RWPE1 (cell line): ENCODE results near the gene LIPT2.

ENCODE experiments used
- CTCF ChIA-PET: fragments of 350-600 bp; sonication (Branson Sonifier 250); formaldehyde crosslinking; extraction: SDS; loops from one replicate; lab custom pipeline; 2021; lab: Yijun Ruan, JAX
- POLR2A ChIA-PET: fragments of 400-600 bp; formaldehyde crosslinking; extraction: SDS; loops from one replicate; lab custom pipeline; 2020; ENCODE audit warnings: antibody characterized with exemption; ENCODE audit not compliant: low non-redundant PET; lab: Yijun Ruan, JAX
- DNase-seq: peaks from one replicate; pipeline ENCODE4 v3.0.0; 2012; ENCODE audit warnings: low spot score
- H3K27ac ChIP-seq: fragments of 450-650 bp; 2 replicates; pipeline ENCODE4 v1.5.1; 2017
- CTCF ChIP-seq: fragments of 450-650 bp; conservative IDR thresholded peaks from 2 replicates; pipeline ENCODE4 v1.5.1; 2017; ENCODE audit warnings: low read depth, mild to moderate bottlenecking

Gene LIPT2

DNA sequence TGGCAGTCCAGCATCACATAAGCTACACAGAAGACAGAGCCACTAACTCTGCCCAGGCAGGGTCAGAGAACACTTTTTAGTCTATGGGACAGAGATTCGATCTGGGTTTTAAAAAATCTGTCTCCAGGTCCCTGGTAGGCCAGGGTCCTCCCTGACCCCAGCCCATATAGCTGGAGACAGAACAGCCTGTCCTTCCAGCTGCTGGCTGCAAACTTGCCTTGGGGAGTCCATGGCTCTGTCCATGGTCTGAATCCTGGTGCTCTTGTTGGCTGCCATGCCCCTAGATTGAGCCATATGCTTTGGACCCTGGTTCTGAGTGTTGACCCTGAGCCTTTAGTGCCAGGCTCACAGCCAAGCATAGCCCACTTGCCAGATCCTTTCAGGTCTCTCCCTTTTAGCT is 13.3 kb upstream of the LIPT2 start:
- H3K27ac ChIP-seq = no peak overlapping the region
- CTCF ChIA-PET = no interaction called here
- POLR2A ChIA-PET = interaction anchor here (1.1 kb wide), 1 partner anchor 14 kb away, joined by 3 read pairs; no protein-coding TSS in a partner anchor
- no peak for DNase-seq
- no peak for TF ChIP-seq CTCF

DNA sequence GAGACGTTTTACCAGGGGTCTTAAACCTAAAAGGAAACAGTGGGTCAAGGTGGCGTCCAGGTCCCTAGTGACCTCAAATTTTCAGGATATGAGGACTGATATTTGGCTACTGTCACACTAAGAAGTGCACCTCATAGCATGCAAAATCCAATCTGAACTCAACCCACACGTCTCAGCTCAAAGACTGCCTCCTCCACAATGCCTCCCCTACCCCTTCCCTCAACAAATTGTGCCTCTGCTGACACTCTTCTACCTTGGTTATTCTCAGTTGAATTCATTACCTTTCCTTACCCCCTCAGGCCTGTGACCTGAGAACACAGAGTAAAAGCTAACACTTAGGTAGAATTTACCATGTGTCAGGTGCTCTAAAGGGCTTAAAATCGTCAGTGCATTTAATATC is 12.4 kb upstream of the LIPT2 start:
- no peak overlapping the region for H3K27ac ChIP-seq
- CTCF ChIA-PET = no interaction called here
- no peak for TF ChIP-seq CTCF
- no peak for DNase-seq
- POLR2A ChIA-PET = no interaction called here

GRCh38 chr11:74504100-74504691 is 10.7 kb upstream of the LIPT2 start:
- peak overlapping the region; percentile 91; the same call in 1 of the 2 replicates for H3K27ac ChIP-seq
- ChIA-PET POLR2A (interaction anchor here (1.4 kb wide), 1 partner anchor 11 kb away, joined by 6 read pairs; the partner anchor contains the start of gene LIPT2), CTCF (interaction anchor here (0.6 kb wide), 1 partner anchor 115 kb away, joined by 3 read pairs; no protein-coding TSS in a partner anchor)
- no peak for DNase-seq
- TF ChIP-seq CTCF = no peak

DNA sequence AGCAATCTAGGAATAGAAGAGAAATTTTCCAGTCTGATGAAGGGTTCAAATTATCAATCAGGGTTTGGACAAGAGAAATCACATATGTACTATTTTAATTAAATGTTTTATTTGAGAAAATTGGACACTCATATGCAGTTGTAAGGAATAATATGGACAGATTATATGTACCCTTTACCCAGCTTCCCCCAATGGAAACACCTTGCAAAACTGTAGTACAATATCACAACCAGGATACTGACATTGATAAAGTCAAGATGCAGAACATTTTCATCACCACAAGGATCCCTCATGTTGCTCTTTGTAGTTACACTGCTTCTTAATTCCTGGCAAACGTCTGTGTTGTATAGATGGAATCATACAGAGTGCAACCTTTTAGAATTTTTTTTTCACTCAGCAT is 1.4 kb upstream of the LIPT2 start:
- POLR2A ChIA-PET = interaction anchor here (0.6 kb wide), 1 partner anchor 568 kb away, joined by 3 read pairs; no protein-coding TSS in a partner anchor
- CTCF ChIA-PET = interaction anchor here (0.6 kb wide), 1 partner anchor 132 kb away, joined by 3 read pairs; no protein-coding TSS in a partner anchor
- no peak for TF ChIP-seq CTCF
- no peak for DNase-seq
- no peak overlapping the region for H3K27ac ChIP-seq

DNA sequence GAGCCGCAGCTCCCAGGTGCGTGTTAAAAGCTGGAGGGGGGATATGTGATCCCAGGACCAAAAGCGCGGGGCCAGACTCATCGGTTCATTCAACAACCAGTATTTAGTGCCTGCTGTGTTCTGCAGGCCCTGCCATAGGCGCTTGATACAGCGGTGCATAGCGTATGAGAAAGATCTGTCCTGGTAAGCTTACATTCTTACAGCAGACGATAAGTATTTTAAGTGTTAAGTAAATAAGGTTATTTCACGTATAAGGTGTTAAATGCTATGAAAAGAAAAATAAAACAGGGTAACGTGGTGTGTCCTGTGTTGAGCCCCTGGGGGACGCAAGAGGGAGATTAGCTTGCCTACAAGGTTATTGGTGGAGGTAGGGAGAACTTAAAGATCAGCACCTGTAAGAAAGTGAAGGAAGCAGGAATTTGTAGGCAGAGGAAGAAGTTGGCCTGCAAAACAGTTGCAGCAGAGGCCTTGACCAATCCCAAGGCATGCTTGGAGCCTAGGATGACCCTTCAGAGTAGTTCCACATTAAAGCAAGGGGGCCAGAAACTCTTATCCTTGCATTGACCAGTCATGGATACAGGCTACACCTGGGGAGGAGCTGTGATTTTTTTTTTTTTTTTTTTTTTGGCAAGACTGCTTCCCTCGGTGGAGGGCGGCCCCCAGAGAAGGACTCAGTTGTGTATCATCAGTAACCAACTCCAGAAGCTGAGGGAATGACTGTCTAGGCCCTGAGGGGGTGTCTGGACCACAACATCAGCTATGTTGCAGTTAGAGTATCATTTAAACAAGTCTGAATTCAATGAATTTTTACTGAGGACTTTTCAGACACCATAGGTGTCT is 487 bp upstream of the LIPT2 start:
- no peak for TF ChIP-seq CTCF
- CTCF ChIA-PET = interaction anchor here (0.6 to 0.7 kb wide), 2 partner anchors 40 to 285 kb away, joined by 3 to 4 read pairs; no protein-coding TSS in a partner anchor
- H3K27ac ChIP-seq = peak overlapping the region; percentile 99
- POLR2A ChIA-PET = interaction anchor here (0.6 to 1.2 kb wide), 6 partner anchors 11 to 567 kb away, joined by 3 to 8 read pairs (median 4); no protein-coding TSS in a partner anchor
- DNase-seq = peak; percentile 66

GRCh38 chr11:74492084-74492483 is 1.4 kb downstream of the LIPT2 start:
- ChIA-PET POLR2A (interaction anchor here (0.6 kb wide), 1 partner anchor 14 kb away, joined by 6 read pairs; no protein-coding TSS in a partner anchor), CTCF (interaction anchor here (0.7 to 0.8 kb wide), 2 partner anchors 22 to 77 kb away, joined by 3 to 4 read pairs; no protein-coding TSS in a partner anchor)
- no peak for TF ChIP-seq CTCF
- DNase-seq = no peak
- H3K27ac ChIP-seq = peak overlapping the region; percentile 99
